NCI-H460 (cell line): ENCODE measurements around the gene RECQL5. TPM values are rescaled to one million over a fixed set of nuclear protein-coding genes. Genes with fewer than 3 reads are reported as not detected.

ENCODE experiments used
- DNase-seq: peaks from one replicate; pipeline ENCODE4 v3.0.0-alpha.2; 2016; ENCODE audit warnings: low read depth; ENCODE audit errors: extremely low read depth
- total RNA-seq: library from RNA; depleted of rRNA; stranded (reverse); fragments of >200 nt; shearing (Covaris generic); gene quantifications from 2 replicates; pipeline ENCODE4 v1.2.3, GENCODE V29; 2014

The RECQL5 gene
- total RNA-seq, 1 experiment from 2014 or later, result 25.5 TPM

DNA sequence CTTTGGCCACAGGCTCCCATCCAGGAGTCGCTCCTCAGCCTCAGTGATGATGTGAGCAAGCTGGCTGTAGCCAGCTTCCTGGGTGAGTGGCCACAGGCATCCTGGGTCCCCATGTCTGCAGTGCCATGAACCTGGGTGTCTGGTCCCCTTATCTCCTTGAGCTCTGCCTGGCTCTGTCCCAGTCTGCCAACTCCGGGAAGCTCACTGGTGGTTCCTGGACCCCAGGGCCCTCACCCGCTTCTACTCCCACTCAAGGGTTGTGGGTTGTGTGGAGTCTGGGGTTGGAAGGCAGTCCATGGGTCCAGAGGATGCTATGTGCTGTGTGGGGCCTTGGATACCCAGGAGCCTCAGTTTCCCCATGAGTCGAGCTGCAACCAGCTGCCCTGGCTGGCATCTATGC, 45.5 kb downstream of the RECQL5 start:
- DNase-seq, result no peak

DNA sequence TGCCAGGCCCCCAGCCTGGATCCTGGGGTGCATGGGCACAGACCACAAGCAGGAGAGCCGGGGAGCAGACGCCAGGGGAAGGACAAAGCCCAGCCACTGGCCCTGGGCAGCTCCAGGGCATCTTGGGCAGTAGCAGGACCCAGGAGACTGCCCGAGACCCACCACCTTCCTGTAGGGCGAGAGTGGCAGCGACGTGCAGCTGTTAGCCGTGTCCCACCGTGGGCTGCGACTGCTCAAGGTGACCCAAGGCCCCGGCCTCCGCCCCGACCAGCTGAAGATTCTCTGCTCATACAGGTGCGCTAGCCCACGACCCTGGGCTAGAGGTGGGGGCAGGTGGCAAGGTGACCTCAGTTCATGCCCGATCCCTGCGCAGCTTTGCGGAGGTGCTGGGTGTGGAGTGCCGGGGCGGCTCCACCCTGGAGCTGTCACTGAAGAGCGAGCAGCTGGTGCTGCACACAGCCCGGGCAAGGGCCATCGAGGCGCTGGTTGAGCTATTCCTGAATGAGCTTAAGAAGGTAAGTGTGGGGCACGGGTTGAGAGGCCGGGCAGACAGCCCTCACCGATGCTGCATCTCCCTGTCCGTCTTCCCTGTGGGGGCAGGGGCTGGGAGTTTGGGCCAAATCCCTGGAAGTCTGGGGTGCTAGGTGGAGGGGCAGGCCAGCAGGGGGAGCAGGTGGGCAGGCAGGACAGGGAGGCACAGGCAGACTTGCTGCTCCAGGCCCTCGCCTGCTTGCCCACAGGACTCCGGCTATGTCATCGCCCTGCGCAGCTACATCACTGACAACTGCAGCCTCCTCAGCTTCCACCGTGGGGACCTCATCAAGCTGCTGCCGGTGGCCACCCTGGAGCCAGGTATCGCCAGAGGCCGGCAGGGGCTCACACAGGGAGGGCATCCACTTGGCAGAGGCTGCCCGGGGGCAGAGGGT, 47.2 kb downstream of the RECQL5 start:
- no peak for DNase-seq

DNA sequence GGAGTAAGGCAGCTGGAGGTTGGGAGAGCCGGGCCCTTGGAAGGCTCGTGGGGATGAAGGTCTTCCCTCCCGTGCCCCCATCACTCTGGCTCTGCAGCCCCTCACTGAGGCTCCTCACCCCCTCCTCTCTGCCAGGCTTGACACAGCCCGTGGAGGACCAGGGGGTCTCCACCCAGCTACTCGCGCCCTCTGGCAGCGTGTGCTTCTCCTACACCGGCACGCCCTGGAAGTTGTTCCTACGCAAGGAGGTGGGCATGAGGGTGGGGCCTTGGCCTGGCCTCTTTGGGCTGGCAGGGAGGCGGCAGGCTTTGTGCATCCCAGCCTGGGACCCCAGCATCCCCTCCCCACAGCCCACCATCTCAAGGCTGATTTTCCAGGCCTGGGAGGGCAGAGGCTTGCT, 49.3 kb downstream of the RECQL5 start:
- no peak for DNase-seq

DNA sequence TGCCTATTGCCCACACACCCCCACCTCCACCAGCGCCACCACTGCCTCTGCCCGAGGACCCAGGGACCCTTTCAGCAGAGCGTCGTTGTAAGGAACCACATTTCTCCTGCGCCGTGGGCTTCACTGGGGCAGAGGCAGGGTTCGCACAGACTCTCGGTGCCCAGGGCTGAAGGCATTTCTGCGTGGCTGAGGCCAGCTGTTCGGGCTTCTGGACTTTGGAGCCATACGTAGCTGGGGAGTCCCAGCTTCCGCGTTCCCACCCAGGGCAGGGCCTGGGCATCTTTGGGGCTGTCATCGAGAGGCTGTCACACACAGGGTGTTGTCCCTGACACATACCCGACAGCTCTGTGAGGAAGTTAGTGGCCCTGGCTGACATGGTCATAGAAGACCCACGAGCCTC, 49.7 kb downstream of the RECQL5 start:
- no peak for DNase-seq

DNA sequence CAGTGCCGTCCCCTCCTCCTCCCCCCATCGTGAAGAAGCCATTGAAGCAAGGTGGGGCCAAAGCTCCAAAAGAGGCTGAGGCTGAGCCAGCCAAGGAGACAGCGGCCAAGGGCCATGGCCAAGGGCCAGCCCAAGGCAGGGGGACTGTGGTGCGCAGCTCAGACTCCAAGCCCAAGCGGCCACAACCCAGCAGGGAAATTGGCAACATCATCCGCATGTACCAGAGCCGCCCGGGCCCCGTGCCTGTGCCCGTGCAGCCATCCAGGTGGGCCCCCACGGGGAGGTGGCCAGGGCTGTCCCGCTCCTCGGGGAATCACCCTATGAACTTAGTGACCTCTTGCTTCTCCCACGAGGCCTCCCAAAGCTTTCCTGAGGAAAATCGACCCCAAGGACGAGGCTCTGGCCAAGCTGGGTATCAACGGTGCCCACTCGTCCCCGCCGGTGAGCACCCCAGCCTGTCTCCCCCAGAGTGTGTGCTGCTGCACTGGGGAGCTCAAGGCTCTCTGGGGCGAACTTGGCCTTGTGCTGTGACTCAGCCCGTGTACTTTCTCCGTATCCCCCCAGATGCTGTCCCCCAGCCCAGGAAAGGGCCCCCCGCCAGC, 50.3 kb downstream of the RECQL5 start:
- DNase-seq, result no peak

DNA sequence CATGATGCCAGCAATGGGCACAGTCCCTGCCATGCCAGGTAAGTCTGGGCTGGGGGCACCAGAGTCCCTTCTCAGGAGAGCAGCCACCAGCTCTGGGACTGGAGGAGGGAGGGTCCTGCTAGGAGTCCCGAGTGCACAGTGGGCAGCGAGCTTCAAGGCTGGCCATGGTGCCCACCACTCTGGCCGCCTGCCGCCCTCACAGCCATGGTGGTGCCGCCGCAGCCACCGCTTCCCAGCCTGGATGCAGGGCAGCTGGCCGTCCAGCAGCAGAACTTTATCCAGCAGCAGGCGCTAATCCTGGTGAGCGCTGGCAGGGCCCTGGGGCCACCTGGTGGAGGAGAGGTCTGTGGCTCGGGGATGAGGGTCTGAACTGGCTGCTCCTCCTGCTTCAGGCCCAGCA, 51.7 kb downstream of the RECQL5 start:
- no peak for DNase-seq

DNA sequence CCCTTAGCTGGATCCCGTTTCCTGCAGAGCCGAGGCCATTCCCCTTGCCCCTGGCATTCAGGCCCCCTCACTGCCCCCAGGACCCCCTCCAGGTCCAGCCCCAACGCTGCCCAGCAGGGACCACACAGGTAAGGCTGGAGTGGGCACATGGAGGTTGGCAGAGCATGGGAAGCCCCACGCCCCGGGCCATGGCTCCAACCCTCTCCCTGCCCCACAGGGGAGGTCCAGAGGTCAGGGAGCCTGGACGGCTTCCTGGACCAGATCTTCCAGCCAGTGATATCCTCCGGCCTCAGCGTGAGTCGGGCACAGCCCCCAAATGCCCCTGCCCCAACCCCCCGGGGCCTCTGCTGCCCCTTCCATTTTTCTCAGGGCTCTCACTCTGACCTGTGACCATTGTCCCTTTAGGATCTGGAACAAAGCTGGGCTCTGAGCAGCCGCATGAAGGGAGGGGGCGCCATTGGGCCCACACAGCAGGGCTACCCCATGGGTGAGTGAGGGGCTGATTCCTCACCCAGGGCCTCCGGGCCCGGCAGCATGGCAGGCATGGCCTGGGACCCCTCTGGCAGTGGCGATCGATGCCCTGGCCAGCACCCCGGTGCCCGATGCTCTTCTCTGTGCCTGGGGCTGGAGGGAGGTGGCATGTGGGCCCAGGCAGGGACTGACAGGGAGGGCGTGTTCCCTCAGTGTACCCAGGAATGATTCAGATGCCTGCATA, 52.2 kb downstream of the RECQL5 start:
- DNase-seq, result no peak

DNA sequence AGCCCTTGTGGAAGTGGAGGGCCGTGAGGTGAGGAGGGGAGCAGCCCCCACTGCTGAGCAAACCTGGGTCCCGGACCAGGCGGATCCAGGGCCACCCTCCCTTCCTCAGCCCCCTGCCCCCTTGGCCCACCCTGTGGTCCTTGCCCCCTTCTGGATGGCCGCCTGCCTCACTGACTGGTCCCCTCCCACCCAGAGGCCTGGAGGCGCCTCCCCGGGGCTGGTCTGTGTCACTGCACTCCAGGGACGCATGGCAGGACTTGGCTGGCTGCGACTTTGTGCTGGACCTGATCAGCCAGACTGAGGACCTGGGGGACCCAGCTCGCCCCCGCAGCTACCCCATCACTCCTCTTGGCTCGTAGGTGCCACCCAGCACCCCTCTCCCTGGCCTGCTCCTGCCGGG, 52.9 kb downstream of the RECQL5 start:
- no peak for DNase-seq

DNA sequence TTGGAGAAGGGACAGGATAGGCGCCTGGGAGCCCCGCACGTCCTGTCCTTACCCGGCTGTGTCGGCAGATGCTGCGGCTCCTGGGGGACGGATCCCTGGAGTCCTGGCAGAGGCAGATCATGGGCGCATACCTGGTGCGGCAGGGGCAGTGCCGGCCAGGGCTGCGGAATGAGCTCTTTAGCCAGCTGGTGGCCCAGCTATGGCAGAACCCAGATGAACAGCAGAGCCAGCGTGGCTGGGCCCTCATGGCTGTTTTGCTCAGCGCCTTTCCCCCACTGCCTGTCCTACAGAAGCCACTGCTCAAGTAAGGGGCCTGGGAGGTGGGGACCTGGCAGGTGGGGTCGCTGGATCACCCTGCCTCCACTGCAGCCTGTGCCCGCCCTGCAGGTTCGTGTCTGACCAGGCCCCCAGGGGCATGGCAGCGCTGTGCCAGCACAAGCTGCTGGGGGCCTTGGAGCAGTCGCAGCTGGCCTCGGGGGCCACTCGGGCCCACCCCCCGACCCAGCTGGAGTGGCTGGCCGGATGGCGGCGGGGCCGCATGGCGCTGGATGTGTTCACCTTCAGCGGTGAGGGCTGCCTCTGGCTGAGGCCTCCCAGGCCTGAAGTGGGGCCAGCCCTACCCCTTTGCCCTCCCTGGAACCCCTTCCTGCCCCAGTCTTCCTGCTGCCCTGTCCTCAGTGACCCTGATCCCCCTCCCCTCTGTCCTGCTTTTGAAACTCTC, 53.9 kb downstream of the RECQL5 start:
- DNase-seq, result no peak

DNA sequence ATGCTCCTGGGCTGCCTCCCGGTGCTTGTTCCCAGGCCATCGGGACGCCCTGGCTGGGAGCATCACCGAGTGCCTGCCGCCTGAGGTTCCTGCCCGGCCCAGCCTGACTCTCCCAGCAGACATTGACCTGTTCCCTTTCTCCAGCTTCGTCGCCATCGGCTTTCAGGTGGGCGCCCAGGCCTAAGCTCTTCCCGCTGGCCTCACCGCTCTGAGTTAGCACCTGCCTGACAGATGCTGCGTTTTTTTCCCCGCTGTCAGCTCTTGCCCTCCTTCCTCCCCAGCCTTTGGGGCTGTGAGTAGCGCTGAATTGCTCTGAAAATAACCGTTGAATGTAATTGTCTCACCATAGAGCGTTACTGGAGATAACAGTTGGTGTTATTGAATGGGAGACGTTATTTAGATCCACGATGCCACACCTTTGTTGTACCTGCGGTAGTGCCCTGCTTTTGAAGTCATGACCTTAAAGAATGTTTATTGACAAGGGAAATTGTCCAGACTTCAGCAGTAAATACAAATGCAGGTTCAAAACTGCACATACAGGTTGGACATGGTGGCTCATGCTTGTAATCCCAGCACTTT, 55.0 kb downstream of the RECQL5 start:
- DNase-seq, result no peak

DNA sequence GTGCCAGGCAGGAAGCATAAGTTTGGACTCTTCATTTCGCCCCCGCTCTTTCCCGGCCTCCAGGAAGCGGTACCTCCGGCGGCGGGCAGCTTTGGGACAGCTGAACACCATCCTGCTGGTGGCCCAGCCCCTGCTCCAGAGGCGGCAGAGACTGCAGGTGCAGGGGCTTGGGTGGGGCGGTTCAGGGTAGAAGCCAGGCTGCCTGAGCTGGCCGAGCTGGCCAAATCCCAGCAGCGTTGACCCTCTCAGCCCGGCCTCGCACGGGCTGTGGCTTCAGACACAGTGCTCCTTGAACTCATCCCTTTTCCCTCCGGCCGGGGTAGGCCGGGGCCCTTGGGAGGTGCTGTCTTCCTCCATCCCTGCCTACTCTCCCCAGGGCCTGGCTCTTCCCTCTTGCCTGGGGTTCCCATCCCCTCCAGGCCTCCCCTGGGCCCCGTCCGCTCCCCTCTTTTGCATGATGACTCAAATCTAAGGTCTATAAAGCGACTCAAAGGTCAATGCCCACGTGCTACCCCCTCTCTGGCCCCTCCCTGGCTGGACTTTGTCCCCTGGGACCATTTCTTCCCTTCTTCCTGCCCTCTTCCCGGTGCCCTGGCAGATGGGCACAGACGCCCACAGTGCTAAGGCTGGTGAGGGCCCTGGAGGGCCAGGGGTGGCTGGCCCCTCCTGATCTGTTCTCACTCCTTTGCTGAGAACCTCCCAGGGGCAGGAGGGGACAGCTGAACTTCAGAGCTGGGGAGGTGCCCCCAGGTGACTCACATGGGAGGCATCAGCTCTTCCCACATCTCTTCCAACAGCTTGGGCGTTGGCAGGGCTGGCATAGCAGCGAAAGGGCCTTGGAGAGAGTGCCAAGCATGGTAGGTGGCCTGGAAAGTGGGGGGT, 56.6 kb downstream of the RECQL5 start:
- DNase-seq, result no peak

DNA sequence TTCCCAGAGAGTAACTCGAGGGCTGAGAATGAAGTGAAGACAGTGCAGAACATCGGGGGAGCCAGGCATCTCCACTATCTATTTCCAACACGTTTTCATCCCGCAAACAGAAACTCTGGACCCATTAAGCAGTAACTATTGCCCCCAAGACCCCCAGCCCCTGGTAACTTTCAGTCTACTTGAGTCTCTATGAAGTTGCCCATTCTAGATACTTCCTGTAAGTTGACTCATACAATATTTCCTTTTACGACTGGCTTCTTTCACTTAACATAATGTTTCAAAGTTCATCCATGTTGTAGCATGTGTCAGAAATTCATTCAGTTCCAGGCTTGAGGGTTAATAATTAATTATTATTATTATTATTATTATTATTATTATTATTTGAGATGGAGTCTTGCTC, 59.9 kb downstream of the RECQL5 start:
- no peak for DNase-seq

DNA sequence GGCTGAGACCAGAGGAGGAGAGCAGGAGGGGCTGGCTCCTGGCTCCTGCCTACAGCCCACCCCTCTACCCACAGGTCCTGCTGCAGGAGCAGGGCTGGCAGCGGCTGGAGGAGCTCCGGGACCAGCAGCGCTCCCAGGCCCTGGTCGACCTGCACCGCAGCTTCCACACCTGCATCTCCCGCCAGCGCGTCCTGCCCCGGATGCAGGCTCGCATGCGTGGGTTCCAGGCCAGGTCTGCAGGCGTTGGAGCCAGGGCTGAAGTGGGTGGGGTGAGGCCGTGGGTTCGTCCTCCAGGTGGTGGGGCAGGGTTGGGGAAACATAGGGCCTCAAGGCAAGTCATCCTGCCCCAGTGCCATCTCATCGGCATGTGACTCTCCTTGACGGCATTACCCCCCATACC, 61.2 kb downstream of the RECQL5 start:
- DNase-seq, result no peak

DNA sequence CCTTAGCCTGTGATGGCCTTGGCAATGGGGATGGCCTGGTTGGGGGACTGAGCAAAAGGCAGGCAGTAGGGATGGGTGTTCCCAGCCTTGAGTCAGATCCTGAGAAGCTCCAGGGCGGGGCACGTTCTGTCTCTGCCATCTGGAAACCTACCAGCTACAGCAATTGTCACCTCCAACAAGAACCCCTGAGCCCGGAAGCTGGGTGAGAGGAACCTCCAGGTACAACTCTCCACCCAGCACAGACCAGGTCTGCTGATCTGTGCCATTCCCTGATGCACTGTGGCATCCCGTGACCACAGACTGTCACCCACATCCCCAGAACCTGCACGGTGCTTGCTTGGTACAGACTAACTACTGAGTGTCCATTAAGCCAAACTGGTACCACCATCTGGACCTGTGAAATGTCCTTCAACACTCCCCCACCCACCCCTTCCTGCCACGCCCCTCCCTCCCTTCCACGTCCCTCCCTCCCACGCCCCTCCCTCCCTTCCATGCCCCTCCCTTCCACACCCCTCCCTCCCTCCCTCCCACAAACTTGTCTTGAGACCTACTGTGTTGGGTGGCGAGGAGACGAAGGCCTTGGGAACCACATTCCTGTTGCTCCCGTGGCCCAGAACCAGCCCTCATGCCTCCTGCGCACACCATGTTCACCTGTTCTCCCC, 62.8 kb downstream of the RECQL5 start:
- no peak for DNase-seq

DNA sequence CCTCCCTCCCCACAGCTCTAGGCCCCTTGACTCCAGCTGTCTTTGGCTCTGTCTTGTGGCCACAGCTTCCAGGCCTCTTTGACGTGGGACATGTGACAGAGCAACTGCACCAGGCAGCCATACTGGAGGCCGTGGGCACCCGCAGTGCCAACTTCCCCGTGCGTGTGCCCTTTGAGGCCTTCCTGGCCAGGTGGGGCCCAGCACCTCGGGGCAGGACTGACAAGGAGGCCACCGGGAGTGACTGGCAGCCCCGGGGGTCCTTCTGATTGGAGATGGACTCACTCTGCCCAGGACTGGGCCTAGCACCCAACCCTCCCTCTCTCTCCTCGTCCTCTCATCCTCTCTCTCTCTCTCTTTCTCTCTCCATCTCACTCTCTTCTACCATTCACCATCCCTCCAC, 63.8 kb downstream of the RECQL5 start:
- no peak for DNase-seq

DNA sequence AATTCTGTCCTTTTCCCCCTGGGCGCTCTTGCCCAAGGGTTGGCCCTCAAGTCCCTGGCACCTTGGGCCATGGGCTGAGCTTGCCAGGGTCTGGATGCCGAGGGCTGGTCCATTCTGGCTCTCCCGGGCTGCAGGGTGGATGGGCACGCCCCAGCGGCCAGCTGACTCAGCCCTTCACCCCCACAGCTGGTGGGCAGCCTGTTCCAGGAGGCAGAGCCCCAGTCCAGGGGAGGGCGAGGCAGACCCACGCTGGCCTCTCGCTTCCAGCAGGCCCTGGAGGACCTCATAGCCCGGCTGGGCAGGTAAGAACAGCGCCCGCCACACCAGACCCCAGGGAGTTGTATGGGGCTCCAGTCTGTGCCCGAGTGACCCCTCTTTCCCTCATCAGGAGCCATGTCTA, 64.3 kb downstream of the RECQL5 start:
- no peak for DNase-seq

DNA sequence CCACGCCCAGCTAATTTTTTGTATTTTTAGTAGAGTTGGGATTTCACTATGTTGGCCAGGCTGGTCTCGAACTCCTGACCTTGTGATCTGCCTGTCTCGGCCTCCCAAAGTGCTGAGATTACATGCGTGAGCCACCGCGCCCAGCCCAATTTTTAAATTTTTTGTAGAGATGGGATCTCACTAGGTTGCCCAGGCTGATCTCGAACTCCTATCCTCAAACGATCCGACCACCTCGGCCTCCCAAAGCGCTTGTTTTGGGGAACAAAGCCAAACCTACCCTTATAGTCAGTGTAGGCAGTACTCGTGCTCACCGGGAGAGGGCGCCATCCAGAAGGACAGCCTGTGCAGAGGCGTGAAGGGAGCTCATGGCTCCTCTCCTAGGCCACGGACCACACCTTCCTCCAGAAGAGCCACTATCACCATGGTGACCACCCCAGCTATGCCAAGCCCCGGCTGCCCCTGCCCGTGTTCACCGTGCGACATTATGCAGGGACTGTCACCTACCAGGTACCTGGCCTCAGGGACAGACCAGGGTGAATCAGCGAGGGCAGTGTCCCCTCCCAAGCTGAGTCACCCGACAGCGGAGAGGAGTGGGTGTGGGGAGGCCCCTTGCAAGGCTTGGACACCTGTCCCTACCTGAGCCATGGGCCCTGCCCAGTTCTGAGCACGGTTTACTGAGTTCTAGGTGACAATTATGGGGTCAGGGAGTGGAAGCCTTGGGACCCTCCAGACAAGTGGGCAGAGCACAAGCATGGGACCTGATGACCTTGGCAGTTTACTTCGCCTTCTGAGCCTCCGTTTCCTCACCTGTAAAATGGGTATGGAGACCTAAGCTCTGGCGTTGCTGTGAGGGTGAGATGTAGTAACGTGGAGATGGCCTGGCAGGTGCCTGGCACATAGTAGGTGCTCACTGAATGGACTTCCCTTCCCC, 65.6 kb downstream of the RECQL5 start:
- peak; percentile 64 for DNase-seq
